Muscle of leg (tissue), 11 donors: ENCODE measurements around the gene AGTR1. TPM values are rescaled to one million over a fixed set of nuclear protein-coding genes. Genes with fewer than 3 reads are reported as not detected.
"Not testable (repeated sequence)": the region's sequence is repeated elsewhere in the genome, so short reads cannot be mapped to it uniquely, and the experiment has no call there.

Experiments used
- DNase-seq: peaks from one replicate; pipeline ENCODE4 v3.0.0; 2013
- H3K27ac ChIP-seq: one replicate; pipeline ENCODE4 v1.5.1; 2013; ENCODE audit warnings: mild to moderate bottlenecking, low read length, control low read depth
- H3K27me3 ChIP-seq: one replicate; pipeline ENCODE4 v1.6.1; 2013; ENCODE audit warnings: low read length; ENCODE audit not compliant: control insufficient read depth, insufficient read depth
- H3K36me3 ChIP-seq: one replicate; pipeline ENCODE4 v1.6.1; 2013; ENCODE audit warnings: low read length; ENCODE audit not compliant: control insufficient read depth, insufficient read depth
- H3K4me1 ChIP-seq: one replicate; pipeline ENCODE4 v1.6.1; 2013; ENCODE audit warnings: low read length; ENCODE audit not compliant: control insufficient read depth, insufficient read depth
- H3K4me3 ChIP-seq: one replicate; pipeline ENCODE4 v1.5.1; 2013; ENCODE audit warnings: low read length, control low read depth
- H3K9me3 ChIP-seq: replicated peaks from 2 replicates; pipeline ENCODE4 v1.6.1; 2013; ENCODE audit warnings: low read depth, low read length; ENCODE audit not compliant: control insufficient read depth
- WGBS: methylation state at CpG from one replicate; pipeline ENCODE4 v1.1.5; 2013; ENCODE audit warnings: missing lambda C conversion rate; ENCODE audit not compliant: insufficient coverage; 5-methylcytosine and 5-hydroxymethylcytosine counted together
- polyA plus RNA-seq, 8 donors: library from polyadenylated mRNA; unstranded; fragments of 120-200 nt; gene quantifications; one replicate each; pipeline versions ENCODE4 v1.2.1 to v1.2.3, GENCODE V29; 2013; ENCODE audit warnings: inconsistent platforms in 1 of 8, low replicate concordance in 1 of 8; ENCODE audit not compliant: insufficient read length in 8 of 8, insufficient read depth in 1 of 8
- total RNA-seq: library from RNA; stranded (reverse); fragments of 120-200 nt; gene quantifications from one replicate; pipeline ENCODE4 v1.2.4, GENCODE V29; 2013

Gene AGTR1
- total and polyA plus RNA-seq, 9 donors, result 20.2 to 30.7 (median 22.8) TPM

DNA sequence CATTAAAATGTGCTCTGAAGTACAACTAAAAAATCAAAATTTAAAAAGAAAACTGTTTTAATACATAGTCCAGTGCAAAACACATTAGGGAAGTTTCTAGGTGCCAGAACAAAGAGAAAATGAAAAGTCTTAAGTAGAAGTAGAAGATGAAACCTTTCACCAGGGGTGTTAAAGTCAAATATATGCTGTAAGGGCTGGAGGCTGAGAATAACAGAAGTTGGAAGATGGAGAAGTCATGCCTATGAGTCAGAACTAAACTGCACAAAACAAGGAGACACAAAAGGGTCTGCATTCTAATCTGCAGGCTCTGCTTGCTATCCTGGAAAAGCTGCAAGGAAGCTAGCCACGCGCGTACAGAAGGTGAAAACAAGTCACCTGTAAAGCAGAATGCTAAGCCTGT is 81.2 kb downstream of the AGTR1 start:
- DNase-seq, result peak; percentile 17
- Histone ChIP-seq H3K4me1 (no peaks in the 10 kb centered on the region), H3K4me3 (no peak overlapping the region), H3K36me3 (no peaks in the 10 kb centered on the region), H3K27me3 (no peaks in the 10 kb centered on the region), H3K9me3 (no peaks in the 10 kb centered on the region), H3K27ac (no peak overlapping the region)
- WGBS, result 77% methylated on average over 3 of the region's 3 CpGs

DNA sequence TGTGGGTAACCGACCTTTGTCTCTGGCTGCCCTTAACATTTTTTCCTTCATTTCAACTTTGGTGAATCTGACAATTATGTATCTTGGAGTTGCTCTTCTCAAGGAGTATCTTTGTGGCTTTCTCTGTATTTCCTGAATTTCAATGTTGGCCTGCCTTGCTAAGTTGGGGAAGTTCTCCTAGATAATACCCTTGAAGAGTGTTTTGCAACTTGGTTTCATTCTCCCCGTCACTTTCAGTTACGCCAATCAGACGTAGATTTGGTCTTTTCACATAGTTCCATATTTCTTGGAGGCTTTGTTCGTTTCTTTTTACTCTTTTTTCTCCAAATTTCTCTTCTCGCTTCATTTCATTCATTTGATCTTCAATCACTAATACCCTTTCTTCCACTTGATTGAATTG is 87.3 kb downstream of the AGTR1 start:
- WGBS, result no CpG with 5 or more reads among the region's 6 CpGs
- H3K4me1 ChIP-seq, result not testable (repeated sequence)

DNA sequence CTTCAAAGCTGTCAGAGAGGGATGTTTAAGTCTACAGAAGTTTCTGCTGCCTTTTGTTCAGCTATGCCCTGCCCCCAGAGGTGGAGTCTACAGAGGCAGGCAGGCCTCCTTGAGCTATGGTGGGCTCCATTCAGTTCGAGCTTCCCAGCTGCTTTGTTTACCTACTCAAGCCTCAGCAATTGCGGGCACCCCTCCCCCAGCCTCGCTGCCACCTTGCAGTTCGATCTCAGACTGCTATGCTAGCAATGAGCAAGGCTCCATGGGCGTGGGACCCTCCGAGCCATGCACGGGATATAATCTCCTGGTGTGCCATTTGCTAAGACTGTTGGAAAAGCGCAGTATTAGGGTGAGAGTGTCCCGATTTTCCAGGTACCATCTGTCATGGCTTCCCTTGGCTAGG is 88.5 kb downstream of the AGTR1 start:
- H3K4me1 ChIP-seq, result peaks cover 14% of the 10 kb centered on the region
- not testable (repeated sequence) for H3K9me3 ChIP-seq, DNase-seq, H3K4me3 ChIP-seq, H3K27ac ChIP-seq, H3K36me3 ChIP-seq, H3K27me3 ChIP-seq
- 98% methylated on average over 7 of the region's 9 CpGs for WGBS

More for the DNA sequence above, 87.3 kb downstream of the AGTR1 start:
- DNase-seq, result peak; percentile 22
- not testable (repeated sequence) for H3K9me3 ChIP-seq, H3K36me3 ChIP-seq, H3K27me3 ChIP-seq, H3K4me3 ChIP-seq, H3K27ac ChIP-seq

DNA sequence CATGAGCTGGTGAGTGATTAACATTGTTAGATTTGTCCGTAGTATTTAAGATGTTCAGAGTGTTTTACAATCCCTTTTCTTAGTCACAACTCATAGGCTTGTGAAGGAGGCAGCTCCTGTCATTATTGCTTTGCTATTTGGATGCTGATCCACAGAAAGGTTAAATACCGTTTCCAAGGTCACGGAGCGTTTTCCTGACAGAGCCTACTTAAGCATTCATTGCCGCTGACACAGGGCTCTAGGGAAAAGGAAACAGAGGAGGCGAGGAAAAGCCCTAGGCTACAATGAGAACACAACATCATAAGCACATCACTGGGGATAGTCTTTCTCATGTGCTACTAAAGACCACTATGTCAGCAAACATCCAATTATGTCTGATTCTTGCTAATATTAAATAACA is 91.4 kb downstream of the AGTR1 start:
- H3K27ac ChIP-seq, result peak overlapping the region; percentile 88
- H3K4me3 ChIP-seq, result no peak overlapping the region
- H3K4me1 ChIP-seq, result peaks cover 20% of the 10 kb centered on the region

DNA sequence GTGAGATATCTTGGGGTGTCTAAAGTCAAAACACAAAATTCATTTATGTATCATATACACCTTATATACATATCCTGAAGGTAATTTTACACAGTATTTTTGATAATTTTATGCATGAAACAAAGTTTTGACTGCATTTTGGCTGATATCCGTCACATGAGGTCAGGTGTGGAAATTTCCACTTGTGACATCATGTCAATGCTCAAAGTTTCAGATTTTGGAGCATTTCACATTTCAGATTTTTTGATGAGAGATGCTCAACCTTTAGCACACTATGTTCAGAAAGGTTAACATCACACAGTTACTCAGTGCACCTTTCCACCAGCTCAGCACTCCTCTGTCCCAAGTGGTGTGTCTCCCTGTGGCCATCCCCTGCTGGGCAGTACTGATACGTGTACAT is 92.2 kb downstream of the AGTR1 start:
- peaks cover 2% of the 10 kb centered on the region for H3K9me3 ChIP-seq
- peaks cover 20% of the 10 kb centered on the region for H3K4me1 ChIP-seq
- H3K36me3 ChIP-seq, result no peaks in the 10 kb centered on the region
- H3K27ac ChIP-seq, result peak overlapping the region; percentile 88
- peak; percentile 24 for DNase-seq
- WGBS, result no CpG with 5 or more reads among the region's 2 CpGs
- no peak overlapping the region for H3K4me3 ChIP-seq
- no peaks in the 10 kb centered on the region for H3K27me3 ChIP-seq

More for the DNA sequence above, 91.4 kb downstream of the AGTR1 start:
- 0% methylated on average over 1 of the region's 6 CpGs for WGBS
- peak; percentile 75 for DNase-seq
- H3K27me3 ChIP-seq, result no peaks in the 10 kb centered on the region
- H3K9me3 ChIP-seq, result peaks cover 2% of the 10 kb centered on the region
- H3K36me3 ChIP-seq, result no peaks in the 10 kb centered on the region

DNA sequence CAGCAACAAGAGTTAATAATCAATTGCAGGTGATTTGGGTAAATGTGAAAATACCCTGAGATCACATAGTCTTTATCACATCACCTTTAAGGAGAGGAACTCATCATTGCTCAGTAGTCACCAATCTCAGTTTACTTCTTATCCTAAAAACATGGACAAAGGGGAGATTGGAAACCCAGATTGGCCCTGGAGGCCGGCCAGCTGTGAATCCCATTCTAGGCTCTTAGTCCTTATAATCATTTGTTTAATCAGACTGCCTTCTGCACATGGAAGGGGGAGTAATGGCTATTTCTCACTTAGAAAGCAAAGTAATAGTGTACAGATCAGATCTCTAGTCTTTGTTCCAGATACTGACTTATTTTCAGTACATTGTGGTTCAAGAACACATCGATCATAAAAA is 92.7 kb downstream of the AGTR1 start:
- peaks cover 20% of the 10 kb centered on the region for H3K4me1 ChIP-seq
- WGBS, result no CpG with 5 or more reads among the region's 2 CpGs
- H3K9me3 ChIP-seq, result peaks cover 2% of the 10 kb centered on the region
- no peaks in the 10 kb centered on the region for H3K36me3 ChIP-seq
- no peak overlapping the region for H3K4me3 ChIP-seq
- no peak for DNase-seq
- H3K27ac ChIP-seq, result peak overlapping the region; percentile 88
- no peaks in the 10 kb centered on the region for H3K27me3 ChIP-seq

DNA sequence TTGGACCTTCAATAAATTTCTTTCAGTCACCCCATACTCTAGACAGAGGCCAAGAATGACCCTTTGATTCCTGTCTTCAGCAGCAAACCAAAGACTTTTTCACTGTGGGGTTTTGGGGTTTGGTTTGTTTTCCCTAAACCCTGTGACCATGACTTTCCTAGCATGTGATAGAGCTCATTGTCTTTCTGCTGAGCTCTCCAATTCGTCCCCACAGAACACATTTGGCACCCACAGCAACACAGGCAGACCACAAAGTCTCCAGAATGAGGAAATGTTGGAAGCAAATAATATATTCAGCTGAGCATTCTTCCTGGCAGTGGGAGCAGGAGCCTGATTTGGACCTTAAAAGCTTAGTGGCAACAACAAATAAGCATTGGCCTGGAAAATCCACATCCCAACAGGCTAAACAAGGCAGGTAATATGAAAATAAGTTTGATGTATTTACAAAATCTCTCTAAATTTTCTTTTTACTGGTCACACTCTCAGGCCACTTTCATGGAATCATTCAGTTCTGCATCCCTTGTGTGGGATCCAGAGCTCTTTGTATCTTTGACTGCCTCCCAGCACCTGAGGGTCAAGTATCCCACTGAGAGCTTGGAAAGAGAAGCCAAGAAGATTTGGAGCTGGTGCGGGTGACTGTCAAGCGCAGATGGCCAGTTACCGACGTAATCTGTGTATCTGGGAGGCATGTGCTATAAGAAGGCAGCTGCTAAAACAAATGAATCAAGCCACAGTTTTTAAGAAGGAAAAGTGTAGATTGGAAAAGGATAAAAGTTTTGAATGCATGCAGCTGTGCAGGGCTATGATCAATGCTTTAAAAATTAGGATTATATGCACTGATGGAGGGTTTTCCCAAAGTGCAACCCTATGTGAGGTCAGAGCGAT is 93.4 kb downstream of the AGTR1 start:
- Histone ChIP-seq H3K36me3 (no peaks in the 10 kb centered on the region), H3K9me3 (peaks cover 2% of the 10 kb centered on the region), H3K4me3 (no peak overlapping the region), H3K27ac (peak overlapping the region; percentile 88), H3K27me3 (no peaks in the 10 kb centered on the region), H3K4me1 (peaks cover 20% of the 10 kb centered on the region)
- 33% methylated on average over 5 of the region's 6 CpGs for WGBS
- DNase-seq, result peak; percentile 99

DNA sequence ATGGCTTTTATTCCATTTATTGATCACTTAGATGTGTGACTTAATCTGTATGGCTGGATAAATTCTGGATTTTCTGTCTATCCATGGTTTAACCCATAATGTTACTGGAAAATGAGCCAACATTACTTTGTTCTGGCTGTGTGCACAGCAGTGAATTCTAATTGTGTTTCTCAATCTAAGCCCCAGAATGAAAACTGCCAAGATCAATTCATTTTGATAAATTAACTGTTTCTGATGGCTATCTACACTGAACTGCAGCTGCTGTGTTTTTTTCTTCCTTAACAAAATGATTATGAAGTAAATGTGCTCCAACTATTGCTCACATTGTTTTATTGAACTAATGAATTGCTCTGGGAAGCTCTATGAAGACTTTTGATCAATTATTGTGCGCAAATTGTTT is 94.2 kb downstream of the AGTR1 start:
- no peaks in the 10 kb centered on the region for H3K27me3 ChIP-seq
- H3K4me1 ChIP-seq, result peaks cover 20% of the 10 kb centered on the region
- no peaks in the 10 kb centered on the region for H3K9me3 ChIP-seq
- H3K27ac ChIP-seq, result peak overlapping the region; percentile 88
- no peaks in the 10 kb centered on the region for H3K36me3 ChIP-seq
- no CpG with 5 or more reads among the region's 1 CpG for WGBS
- H3K4me3 ChIP-seq, result no peak overlapping the region
- peak; percentile 58 for DNase-seq

DNA sequence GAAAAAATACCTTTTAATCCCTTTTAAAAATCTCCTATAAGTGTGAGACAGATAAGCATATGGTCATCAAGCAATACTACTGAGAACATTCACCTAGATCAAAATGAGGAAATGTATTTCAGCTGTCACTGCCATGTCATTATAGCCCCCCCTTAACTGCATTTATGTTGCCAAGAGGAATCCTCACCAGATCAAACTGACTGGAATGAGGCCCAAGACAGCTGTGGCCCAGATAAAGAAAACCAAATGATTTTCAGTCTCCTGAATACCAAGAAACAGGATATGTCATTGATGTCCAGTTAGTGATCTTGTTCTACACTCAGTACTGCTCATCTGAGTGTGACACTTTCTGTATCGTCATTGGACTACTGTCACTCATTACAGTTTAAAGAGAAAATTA is 94.8 kb downstream of the AGTR1 start:
- Histone ChIP-seq H3K27me3 (no peaks in the 10 kb centered on the region), H3K36me3 (no peaks in the 10 kb centered on the region), H3K4me3 (no peak overlapping the region), H3K27ac (peak overlapping the region; percentile 88), H3K9me3 (no peaks in the 10 kb centered on the region), H3K4me1 (peaks cover 20% of the 10 kb centered on the region)
- peak; percentile 42 for DNase-seq
- WGBS, result 60% methylated on average over 1 of the region's 1 CpG
